Measurements from ENCODE around the gene LILRA5. TPM values are rescaled to one million over a fixed set of nuclear protein-coding genes. Genes with fewer than 3 reads are reported as not detected.
"Not testable (repeated sequence)": the region's sequence is repeated elsewhere in the genome, so short reads cannot be mapped to it uniquely, and the experiment has no call there.

The LILRA5 gene
- polyA plus RNA-seq, 1 of the 3 experiments (the other 2 are of a cell fraction), result not detected

DNA sequence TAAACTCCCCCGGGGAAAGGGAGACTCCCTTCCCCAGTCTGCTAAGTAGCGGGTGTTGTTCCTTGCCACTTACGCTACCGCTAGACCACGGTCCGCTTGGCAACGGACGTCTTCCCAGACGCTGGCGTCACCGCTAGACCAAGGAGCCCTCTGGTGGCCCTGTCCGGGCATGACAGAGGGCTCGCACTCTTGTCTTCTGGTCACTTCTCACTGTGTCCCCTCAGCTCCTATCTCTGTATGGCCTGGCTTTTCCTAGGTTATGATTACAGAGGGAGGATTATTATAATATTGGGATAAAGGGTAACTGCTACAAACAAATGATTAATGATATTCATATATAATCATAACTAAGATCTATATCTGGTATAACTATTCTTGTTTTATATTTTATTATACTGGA is 10.0 kb upstream of the LILRA5 start:
- no CpG with 5 or more reads among the region's 13 CpGs for WGBS (ENCODE audit: low lambda C conversion rate)
- CTCF ChIA-PET; H3K27ac ChIP-seq (ENCODE audit: low read depth in 2 of 2, low read length in 1 of 2); H4K20me1 ChIP-seq (ENCODE audit: insufficient read depth); H3K36me3 ChIP-seq (replicated peaks in 1 of 2; ENCODE audit: control insufficient read depth in 1 of 2, insufficient read depth in 2 of 2, low read length in 1 of 2); H3K9me3 ChIP-seq; POLR2A ChIA-PET; H3K9me2 ChIP-seq; H3K9ac ChIP-seq; H3K79me2 ChIP-seq (ENCODE audit: insufficient read depth); H3K4me1 ChIP-seq (ENCODE audit: control insufficient read depth in 1 of 2, insufficient read depth in 2 of 2, low read depth in 1 of 2, low read length in 1 of 2); H3F3A ChIP-seq (replicated peaks; ENCODE audit: insufficient read depth); DNase-seq; H2AFZ ChIP-seq (ENCODE audit: low read depth); H3K4me2 ChIP-seq; H3K4me3 ChIP-seq (ENCODE audit: low read depth in 2 of 2, low read length in 1 of 2): not testable (repeated sequence)
- peaks cover 49% of the 10 kb centered on the region for H3K27me3 ChIP-seq (ENCODE audit: insufficient read depth)

DNA sequence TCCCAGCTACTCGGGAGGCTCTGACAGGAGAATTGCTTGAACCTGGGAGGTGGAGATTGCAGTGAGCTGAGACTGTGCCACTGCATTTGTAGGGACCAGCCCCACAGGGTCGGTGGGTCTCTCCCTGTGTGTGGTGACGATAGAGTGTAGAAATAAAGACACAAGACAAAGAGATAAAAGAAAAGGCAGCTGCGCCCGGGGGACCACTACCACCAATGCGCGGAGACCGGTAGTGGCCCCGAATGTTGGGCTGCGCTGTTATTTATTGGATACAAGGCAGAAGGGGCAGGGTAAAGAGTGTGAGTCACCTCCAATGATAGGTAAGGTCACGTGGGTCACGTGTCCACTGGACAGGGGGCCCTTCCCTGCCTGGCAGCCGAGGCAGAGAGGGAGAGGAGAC is 9.3 kb upstream of the LILRA5 start:
- H3K9me2 ChIP-seq; H4K20me1 ChIP-seq (ENCODE audit: insufficient read depth); POLR2A ChIA-PET; H3K9ac ChIP-seq; H3K4me1 ChIP-seq (ENCODE audit: control insufficient read depth in 1 of 2, insufficient read depth in 2 of 2, low read depth in 1 of 2, low read length in 1 of 2); H3K27ac ChIP-seq (ENCODE audit: low read depth in 2 of 2, low read length in 1 of 2); H3K9me3 ChIP-seq; H3K36me3 ChIP-seq (replicated peaks in 1 of 2; ENCODE audit: control insufficient read depth in 1 of 2, insufficient read depth in 2 of 2, low read length in 1 of 2); H3F3A ChIP-seq (replicated peaks; ENCODE audit: insufficient read depth); DNase-seq; H3K79me2 ChIP-seq (ENCODE audit: insufficient read depth); H3K4me3 ChIP-seq (ENCODE audit: low read depth in 2 of 2, low read length in 1 of 2); H2AFZ ChIP-seq (ENCODE audit: low read depth); H3K4me2 ChIP-seq: not testable (repeated sequence)
- H3K27me3 ChIP-seq (ENCODE audit: insufficient read depth), result peaks cover 51% of the 10 kb centered on the region
- WGBS (ENCODE audit: low lambda C conversion rate), result 44% methylated on average over 12 of the region's 13 CpGs
- CTCF ChIA-PET, result interaction anchor here (0.9 kb wide), 1 partner anchor 69 kb away, joined by 4 read pairs; no protein-coding TSS in a partner anchor

DNA sequence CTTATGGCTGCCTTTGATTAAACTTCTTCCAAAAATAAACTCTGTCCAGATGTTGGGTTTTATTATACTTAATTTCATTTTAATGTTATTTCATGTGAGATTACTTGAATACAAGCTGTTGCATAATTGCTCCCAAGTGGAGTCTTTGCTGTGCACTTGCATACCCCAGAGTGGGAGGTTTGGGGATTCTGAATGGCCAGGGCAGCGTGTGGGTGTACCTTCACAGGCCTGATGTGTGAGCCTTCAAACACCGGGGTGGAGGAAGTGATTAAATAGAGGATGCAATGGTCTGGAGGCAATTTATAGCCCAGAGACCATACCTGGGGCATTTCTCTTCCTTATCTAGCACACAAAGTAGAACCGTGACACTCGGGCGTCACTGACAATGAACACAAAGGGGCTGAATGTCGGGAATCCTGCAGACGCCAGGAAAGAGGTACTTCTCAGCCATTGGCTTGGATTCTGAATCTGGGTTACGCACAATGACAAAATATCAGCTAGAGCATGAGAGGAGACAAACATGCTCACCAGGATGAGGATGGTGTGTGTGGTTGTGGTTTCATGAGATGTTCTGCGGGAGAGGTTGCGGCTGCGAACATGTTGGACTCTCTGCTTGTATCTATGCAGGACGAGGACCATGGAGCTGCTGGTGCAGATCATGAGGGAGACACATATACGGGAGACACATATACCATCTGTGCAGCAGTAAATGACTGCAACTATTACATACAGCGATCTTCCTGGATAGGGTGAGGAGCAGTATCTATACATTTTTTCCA is 7.1 kb upstream of the LILRA5 start:
- no peak overlapping the region for H3K9ac ChIP-seq

DNA sequence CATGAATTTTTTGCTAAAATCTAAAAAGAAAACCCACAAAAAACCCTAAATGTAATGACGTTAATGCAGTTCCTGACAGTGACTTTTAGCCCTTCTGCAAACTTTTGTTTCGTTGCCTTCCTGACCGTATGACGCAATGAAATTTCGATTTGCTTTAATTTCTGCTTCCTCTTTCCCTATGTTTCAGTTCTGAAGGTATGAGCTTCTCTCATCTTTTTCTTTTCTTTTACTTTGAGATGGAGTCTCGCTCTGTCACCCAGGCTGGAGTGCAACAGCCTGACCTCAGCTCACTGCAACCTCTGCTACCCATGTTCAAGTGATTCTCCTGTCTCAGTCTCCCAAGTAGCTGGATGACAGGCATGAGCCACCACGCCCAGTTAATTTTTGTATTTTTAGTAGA is 6.1 kb upstream of the LILRA5 start:
- WGBS (ENCODE audit: low lambda C conversion rate), result 17% methylated on average over 7 of the region's 7 CpGs
- H3K4me3 ChIP-seq (ENCODE audit: low read depth in 2 of 2, low read length in 1 of 2), result no peak overlapping the region
- TF ChIP-seq, protein P1, sequence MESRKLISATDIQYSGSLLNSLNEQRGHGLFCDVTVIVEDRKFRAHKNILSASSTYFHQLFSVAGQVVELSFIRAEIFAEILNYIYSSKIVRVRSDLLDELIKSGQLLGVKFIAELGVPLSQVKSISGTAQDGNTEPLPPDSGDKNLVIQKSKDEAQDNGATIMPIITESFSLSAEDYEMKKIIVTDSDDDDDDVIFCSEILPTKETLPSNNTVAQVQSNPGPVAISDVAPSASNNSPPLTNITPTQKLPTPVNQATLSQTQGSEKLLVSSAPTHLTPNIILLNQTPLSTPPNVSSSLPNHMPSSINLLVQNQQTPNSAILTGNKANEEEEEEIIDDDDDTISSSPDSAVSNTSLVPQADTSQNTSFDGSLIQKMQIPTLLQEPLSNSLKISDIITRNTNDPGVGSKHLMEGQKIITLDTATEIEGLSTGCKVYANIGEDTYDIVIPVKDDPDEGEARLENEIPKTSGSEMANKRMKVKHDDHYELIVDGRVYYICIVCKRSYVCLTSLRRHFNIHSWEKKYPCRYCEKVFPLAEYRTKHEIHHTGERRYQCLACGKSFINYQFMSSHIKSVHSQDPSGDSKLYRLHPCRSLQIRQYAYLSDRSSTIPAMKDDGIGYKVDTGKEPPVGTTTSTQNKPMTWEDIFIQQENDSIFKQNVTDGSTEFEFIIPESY (IDR thresholded peaks at IDR 0.05; ENCODE audit: borderline replicate concordance, low read depth), result no peak
- no peak for TF ChIP-seq TAF1 (IDR thresholded peaks at IDR 0.05; ENCODE audit: borderline replicate concordance, low read depth, low read length)
- no peak for TF ChIP-seq YY1 (IDR thresholded peaks at IDR 0.05; ENCODE audit: low read depth)
- TF ChIP-seq, protein P2, sequence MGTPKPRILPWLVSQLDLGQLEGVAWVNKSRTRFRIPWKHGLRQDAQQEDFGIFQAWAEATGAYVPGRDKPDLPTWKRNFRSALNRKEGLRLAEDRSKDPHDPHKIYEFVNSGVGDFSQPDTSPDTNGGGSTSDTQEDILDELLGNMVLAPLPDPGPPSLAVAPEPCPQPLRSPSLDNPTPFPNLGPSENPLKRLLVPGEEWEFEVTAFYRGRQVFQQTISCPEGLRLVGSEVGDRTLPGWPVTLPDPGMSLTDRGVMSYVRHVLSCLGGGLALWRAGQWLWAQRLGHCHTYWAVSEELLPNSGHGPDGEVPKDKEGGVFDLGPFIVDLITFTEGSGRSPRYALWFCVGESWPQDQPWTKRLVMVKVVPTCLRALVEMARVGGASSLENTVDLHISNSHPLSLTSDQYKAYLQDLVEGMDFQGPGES (IDR thresholded peaks at IDR 0.05; ENCODE audit: low read depth, low read length), result no peak
- TF ChIP-seq TCF12 (IDR thresholded peaks at IDR 0.05), result no peak
- no peak for TF ChIP-seq TEAD4 (IDR thresholded peaks at IDR 0.05; ENCODE audit: borderline replicate concordance, insufficient read depth)
- no peak for TF ChIP-seq EP300 (IDR thresholded peaks at IDR 0.05; ENCODE audit: borderline replicate concordance in 1 of 2, low read depth in 1 of 2, low read length in 1 of 2)
- TF ChIP-seq GATA2 (CRISPR knock-in tag; IDR thresholded peaks at IDR 0.05), result no peak
- no peak for TF ChIP-seq CHD2 (IDR thresholded peaks at IDR 0.05; ENCODE audit: low read length, partially characterized antibody)
- no peak for TF ChIP-seq MEF2A (IDR thresholded peaks at IDR 0.05; ENCODE audit: borderline replicate concordance, low read depth)

More for the DNA sequence above, 7.1 kb upstream of the LILRA5 start:
- no peaks in the 10 kb centered on the region for H3F3A ChIP-seq (replicated peaks; ENCODE audit: insufficient read depth)
- no peaks in the 10 kb centered on the region for H3K36me3 ChIP-seq (replicated peaks in 1 of 2; ENCODE audit: control insufficient read depth in 1 of 2, insufficient read depth in 2 of 2, low read length in 1 of 2)
- H3K27me3 ChIP-seq (ENCODE audit: insufficient read depth), result peaks cover 55% of the 10 kb centered on the region
- H3K4me1 ChIP-seq (ENCODE audit: control insufficient read depth in 1 of 2, insufficient read depth in 2 of 2, low read depth in 1 of 2, low read length in 1 of 2), result no peaks in the 10 kb centered on the region
- H3K4me3 ChIP-seq (ENCODE audit: low read depth in 2 of 2, low read length in 1 of 2), result no peak overlapping the region
- POLR2A ChIA-PET, result no interaction called here
- no peaks in the 10 kb centered on the region for H3K79me2 ChIP-seq (ENCODE audit: insufficient read depth)
- no peak overlapping the region for H3K27ac ChIP-seq (ENCODE audit: low read depth in 2 of 2, low read length in 1 of 2)
- WGBS (ENCODE audit: low lambda C conversion rate), result 19% methylated on average over 14 of the region's 14 CpGs
- CTCF ChIA-PET, result interaction anchor here (0.8 to 1.1 kb wide), 2 partner anchors 9 to 71 kb away, joined by 3 to 7 read pairs; no protein-coding TSS in a partner anchor
- TF ChIP-seq NFIC (IDR thresholded peaks at IDR 0.05; ENCODE audit: borderline replicate concordance) (no peak), POLR2AphosphoS5 (IDR thresholded peaks at IDR 0.05; ENCODE audit: low read depth, low read length) (no peak), TAF1 (IDR thresholded peaks at IDR 0.05; ENCODE audit: borderline replicate concordance, low read depth, low read length) (no peak)
- no peak overlapping the region for H3K4me2 ChIP-seq
- H2AFZ ChIP-seq (ENCODE audit: low read depth), result no peak overlapping the region
- no peak for DNase-seq
- H4K20me1 ChIP-seq (ENCODE audit: insufficient read depth), result no peaks in the 10 kb centered on the region
- no peaks in the 10 kb centered on the region for H3K9me3 ChIP-seq
- no peaks in the 10 kb centered on the region for H3K9me2 ChIP-seq

More for the DNA sequence above, 6.1 kb upstream of the LILRA5 start:
- peaks cover 60% of the 10 kb centered on the region for H3K27me3 ChIP-seq (ENCODE audit: insufficient read depth)
- H3K9me2 ChIP-seq, result no peaks in the 10 kb centered on the region
- no peaks in the 10 kb centered on the region for H3K36me3 ChIP-seq (replicated peaks in 1 of 2; ENCODE audit: control insufficient read depth in 1 of 2, insufficient read depth in 2 of 2, low read length in 1 of 2)
- H3K9me3 ChIP-seq, result no peaks in the 10 kb centered on the region
- CTCF ChIA-PET, result no interaction called here
- H3K4me2 ChIP-seq, result no peak overlapping the region
- POLR2A ChIA-PET, result no interaction called here
- H3F3A ChIP-seq (replicated peaks; ENCODE audit: insufficient read depth), result no peaks in the 10 kb centered on the region
- no peak overlapping the region for H3K27ac ChIP-seq (ENCODE audit: low read depth in 2 of 2, low read length in 1 of 2)
- H2AFZ ChIP-seq (ENCODE audit: low read depth), result no peak overlapping the region
- no peaks in the 10 kb centered on the region for H3K79me2 ChIP-seq (ENCODE audit: insufficient read depth)
- no peaks in the 10 kb centered on the region for H4K20me1 ChIP-seq (ENCODE audit: insufficient read depth)
- DNase-seq, result no peak
- no peak overlapping the region for H3K9ac ChIP-seq
- H3K4me1 ChIP-seq (ENCODE audit: control insufficient read depth in 1 of 2, insufficient read depth in 2 of 2, low read depth in 1 of 2, low read length in 1 of 2), result no peaks in the 10 kb centered on the region

Measured in SK-N-SH (cell line).